GM06990 (cell line): Measurements from ENCODE around the gene AQP9.

Experiments used
- DNase-seq: peaks from one replicate; pipeline ENCODE4 v3.0.0-alpha.2; 2011; ENCODE audit not compliant: insufficient read length; ENCODE audit errors: extremely low read depth
- H3K27me3 ChIP-seq: replicated peaks from 2 replicates; pipeline ENCODE4 v1.6.0; 2011; ENCODE audit warnings: low read length; ENCODE audit not compliant: control insufficient read depth, insufficient read depth
- H3K36me3 ChIP-seq: 2 replicates; pipeline ENCODE4 v1.5.1; 2011; ENCODE audit warnings: low read length; ENCODE audit not compliant: control insufficient read depth, insufficient read depth
- H3K4me3 ChIP-seq: replicated peaks from 2 replicates; pipeline ENCODE4 v1.5.1; 2011; ENCODE audit warnings: low read depth, mild to moderate bottlenecking, control low read depth, low read length
- CTCF ChIP-seq: IDR thresholded peaks from 2 replicates; pipeline ENCODE4 v1.5.1; 2011; ENCODE audit warnings: low read length, control low read depth, mild to moderate bottlenecking, inconsistent platforms; ENCODE audit not compliant: insufficient read depth, poor library complexity, severe bottlenecking

Gene AQP9

GRCh38 chr15:58148120-58148519 lies 9.9 kb downstream of the AQP9 start:
- no peak overlapping the region for H3K4me3 ChIP-seq
- H3K36me3 ChIP-seq: no peaks in the 10 kb centered on the region
- TF ChIP-seq CTCF: no peak
- H3K27me3 ChIP-seq: no peaks in the 10 kb centered on the region
- no peak for DNase-seq

GRCh38 chr15:58148633-58149445 lies 10.7 kb downstream of the AQP9 start:
- H3K27me3 ChIP-seq: no peaks in the 10 kb centered on the region
- no peak for DNase-seq
- no peak overlapping the region for H3K4me3 ChIP-seq
- no peaks in the 10 kb centered on the region for H3K36me3 ChIP-seq
- no peak for TF ChIP-seq CTCF

GRCh38 chr15:58154769-58155168 lies 16.6 kb downstream of the AQP9 start:
- TF ChIP-seq CTCF: no peak
- Histone ChIP-seq H3K36me3 (no peaks in the 10 kb centered on the region), H3K27me3 (no peaks in the 10 kb centered on the region), H3K4me3 (no peak overlapping the region)
- DNase-seq: no peak

GRCh38 chr15:58159827-58160386 lies 21.7 kb downstream of the AQP9 start:
- Histone ChIP-seq H3K36me3 (no peaks in the 10 kb centered on the region), H3K27me3 (peaks cover 2% of the 10 kb centered on the region; the same call in 1 of the 2 replicates), H3K4me3 (no peak overlapping the region)
- no peak for TF ChIP-seq CTCF
- DNase-seq: no peak

GRCh38 chr15:58161436-58161930 lies 23.3 kb downstream of the AQP9 start:
- no peak overlapping the region for H3K4me3 ChIP-seq
- H3K27me3 ChIP-seq: peaks cover 2% of the 10 kb centered on the region; the same call in 1 of the 2 replicates
- no peaks in the 10 kb centered on the region for H3K36me3 ChIP-seq
- TF ChIP-seq CTCF: no peak
- no peak for DNase-seq

- no peak overlapping the region for H3K4me3 ChIP-seq
- H3K36me3 ChIP-seq: no peaks in the 10 kb centered on the region
- TF ChIP-seq CTCF: no peak
- H3K27me3 ChIP-seq: peaks cover 2% of the 10 kb centered on the region
- no peak for DNase-seq
Measured at GRCh38 chr15:58163985-58164384, 25.8 kb downstream of the AQP9 start.
